ENCODE measurements around the gene AVEN. TPM values are rescaled to one million over a fixed set of nuclear protein-coding genes. Genes with fewer than 3 reads are reported as not detected.

AVEN gene
- total RNA-seq, 1 donor from 2014 or later, result 8.6 TPM

DNA sequence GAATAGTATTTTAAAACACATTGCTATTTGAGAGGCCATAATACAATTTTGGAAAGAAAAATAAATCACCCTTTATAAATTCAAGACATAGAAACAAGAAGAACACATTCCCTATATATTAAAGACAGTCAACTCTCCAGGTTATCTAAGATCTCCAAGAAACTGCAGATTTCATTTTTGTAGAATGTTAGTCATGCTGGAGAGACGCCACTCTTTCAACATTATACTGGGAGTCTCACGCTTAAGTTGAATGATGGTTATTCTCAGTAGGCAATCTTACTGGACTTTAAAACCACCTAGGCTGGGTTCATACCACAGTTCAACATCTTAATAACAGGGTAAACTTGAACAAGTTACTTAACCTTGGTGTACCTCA, 74.4 kb downstream of the AVEN start:
- no peak overlapping the region for H3K27ac Mint-ChIP-seq
- H3K9me3 Mint-ChIP-seq, result no peaks in the 10 kb centered on the region
- no peaks in the 10 kb centered on the region for H3K27me3 Mint-ChIP-seq (ENCODE audit: low read depth)
- H3K4me3 Mint-ChIP-seq, result no peak overlapping the region
- TF ChIP-seq, protein P1, sequence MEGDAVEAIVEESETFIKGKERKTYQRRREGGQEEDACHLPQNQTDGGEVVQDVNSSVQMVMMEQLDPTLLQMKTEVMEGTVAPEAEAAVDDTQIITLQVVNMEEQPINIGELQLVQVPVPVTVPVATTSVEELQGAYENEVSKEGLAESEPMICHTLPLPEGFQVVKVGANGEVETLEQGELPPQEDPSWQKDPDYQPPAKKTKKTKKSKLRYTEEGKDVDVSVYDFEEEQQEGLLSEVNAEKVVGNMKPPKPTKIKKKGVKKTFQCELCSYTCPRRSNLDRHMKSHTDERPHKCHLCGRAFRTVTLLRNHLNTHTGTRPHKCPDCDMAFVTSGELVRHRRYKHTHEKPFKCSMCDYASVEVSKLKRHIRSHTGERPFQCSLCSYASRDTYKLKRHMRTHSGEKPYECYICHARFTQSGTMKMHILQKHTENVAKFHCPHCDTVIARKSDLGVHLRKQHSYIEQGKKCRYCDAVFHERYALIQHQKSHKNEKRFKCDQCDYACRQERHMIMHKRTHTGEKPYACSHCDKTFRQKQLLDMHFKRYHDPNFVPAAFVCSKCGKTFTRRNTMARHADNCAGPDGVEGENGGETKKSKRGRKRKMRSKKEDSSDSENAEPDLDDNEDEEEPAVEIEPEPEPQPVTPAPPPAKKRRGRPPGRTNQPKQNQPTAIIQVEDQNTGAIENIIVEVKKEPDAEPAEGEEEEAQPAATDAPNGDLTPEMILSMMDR (IDR thresholded peaks at IDR 0.05; ENCODE audit: unreplicated experiment), result no peak
- H3K4me1 Mint-ChIP-seq, result peaks cover 13% of the 10 kb centered on the region
- H3K36me3 Mint-ChIP-seq, result no peaks in the 10 kb centered on the region
- no peak for DNase-seq (ENCODE audit: low spot score in 2 of 2, unreplicated experiment in 2 of 2)

DNA sequence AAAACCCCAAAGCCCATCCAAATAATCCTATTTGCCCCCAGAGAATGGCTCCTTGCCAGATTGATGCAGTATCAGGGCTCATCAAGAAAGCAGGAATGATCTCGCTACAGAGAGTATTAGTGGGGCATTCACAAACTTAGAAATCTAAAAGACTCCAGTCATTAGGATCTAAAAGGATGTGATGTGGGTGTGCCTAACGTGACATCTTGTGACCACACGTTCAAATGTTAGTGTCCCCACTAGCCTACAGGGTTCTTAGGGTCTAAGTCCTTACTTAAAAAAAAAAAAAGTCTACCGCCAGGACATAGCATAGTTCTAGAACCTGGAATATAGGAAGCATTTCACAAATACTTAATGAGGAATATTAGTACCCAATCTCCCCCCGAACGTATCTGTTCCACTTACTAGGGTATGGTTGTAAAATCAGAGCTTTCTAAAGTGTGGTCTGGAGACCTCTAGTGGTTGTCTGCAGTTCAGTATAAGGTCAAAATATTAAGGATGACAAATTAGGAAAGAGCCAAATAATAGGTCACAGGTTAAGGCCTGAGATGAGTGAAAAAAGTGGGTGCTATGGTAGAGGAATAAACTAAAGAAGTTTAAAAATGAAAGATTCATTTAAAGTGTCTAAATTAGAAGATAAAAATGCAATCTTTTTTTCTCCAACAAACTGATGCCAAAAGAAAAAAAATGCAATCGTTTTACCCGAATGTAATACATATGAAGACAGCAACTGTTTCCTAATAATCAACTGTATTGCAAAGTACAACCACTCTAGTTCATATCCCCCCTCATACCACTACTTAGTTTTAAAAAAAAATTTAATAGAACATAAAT, 75.0 kb downstream of the AVEN start:
- no peaks in the 10 kb centered on the region for H3K27me3 Mint-ChIP-seq (ENCODE audit: low read depth)
- H3K9me3 Mint-ChIP-seq, result no peaks in the 10 kb centered on the region
- DNase-seq (ENCODE audit: low spot score in 2 of 2, unreplicated experiment in 2 of 2), result no peak
- H3K4me1 Mint-ChIP-seq, result peaks cover 13% of the 10 kb centered on the region
- no peak overlapping the region for H3K4me3 Mint-ChIP-seq
- H3K36me3 Mint-ChIP-seq, result no peaks in the 10 kb centered on the region
- no peak overlapping the region for H3K27ac Mint-ChIP-seq
- TF ChIP-seq, protein P1 (IDR thresholded peaks at IDR 0.05; ENCODE audit: unreplicated experiment), result no peak

DNA sequence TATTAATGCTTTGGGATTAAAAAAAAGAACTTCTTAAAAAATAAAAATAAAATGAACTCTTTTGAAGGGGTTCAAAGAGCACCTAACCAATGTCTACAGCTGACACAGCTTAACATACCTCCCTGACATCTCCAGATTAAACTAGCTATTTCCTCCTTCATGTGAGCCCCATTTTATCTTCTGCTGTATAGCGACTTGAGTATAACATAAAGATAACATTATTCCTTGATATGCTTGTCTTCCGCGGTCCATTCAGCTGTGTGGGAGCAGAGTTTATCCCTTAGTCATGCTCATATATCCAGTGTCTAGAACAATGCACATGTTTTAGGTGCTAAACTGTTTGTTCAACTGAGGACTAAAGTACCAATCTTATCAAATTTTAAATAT, 78.5 kb downstream of the AVEN start:
- DNase-seq (ENCODE audit: low spot score in 2 of 2, unreplicated experiment in 2 of 2), result no peak
- Mint-ChIP-seq H3K9me3 (no peaks in the 10 kb centered on the region), H3K27me3 (ENCODE audit: low read depth) (no peaks in the 10 kb centered on the region), H3K27ac (no peak overlapping the region), H3K4me3 (no peak overlapping the region), H3K4me1 (peaks cover 4% of the 10 kb centered on the region), H3K36me3 (no peaks in the 10 kb centered on the region)
- TF ChIP-seq, protein P1 (IDR thresholded peaks at IDR 0.05; ENCODE audit: unreplicated experiment), result no peak

DNA sequence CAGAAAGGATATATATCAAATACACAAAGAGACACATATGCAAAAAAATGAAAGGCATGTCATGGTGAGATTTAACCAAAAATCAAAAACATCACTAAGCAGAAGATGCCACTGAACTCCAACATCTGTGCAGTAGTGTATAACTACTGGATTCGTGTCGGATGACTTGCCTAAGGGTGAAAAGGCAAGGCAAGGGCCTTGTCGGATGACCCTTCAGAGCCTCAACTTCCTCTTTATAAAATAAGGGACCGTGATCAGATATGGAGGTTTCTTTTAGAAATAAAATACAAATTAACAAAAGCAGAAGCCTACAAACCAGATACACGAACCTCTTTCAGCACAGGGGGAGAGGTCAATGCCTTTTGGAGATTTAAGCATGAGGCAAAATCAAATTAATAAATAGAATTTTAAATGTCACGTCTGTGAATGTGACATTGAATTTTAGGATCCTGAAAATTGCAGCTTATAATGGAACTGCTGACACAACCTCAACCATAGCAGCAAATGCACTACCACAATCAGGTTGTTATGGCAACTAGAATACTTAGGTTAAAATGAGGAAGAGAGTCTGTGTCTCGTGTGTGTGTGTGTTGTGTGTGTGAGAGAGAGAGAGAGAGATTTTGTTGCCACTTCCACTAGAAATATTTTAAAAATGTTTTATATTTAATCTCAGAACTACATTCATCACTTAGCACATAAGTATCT, 79.0 kb downstream of the AVEN start:
- TF ChIP-seq, protein P1 (IDR thresholded peaks at IDR 0.05; ENCODE audit: unreplicated experiment), result no peak
- H3K27ac Mint-ChIP-seq, result no peak overlapping the region
- H3K9me3 Mint-ChIP-seq, result no peaks in the 10 kb centered on the region
- DNase-seq (ENCODE audit: low spot score in 2 of 2, unreplicated experiment in 2 of 2), result no peak
- no peaks in the 10 kb centered on the region for H3K27me3 Mint-ChIP-seq (ENCODE audit: low read depth)
- no peaks in the 10 kb centered on the region for H3K36me3 Mint-ChIP-seq
- peaks cover 4% of the 10 kb centered on the region for H3K4me1 Mint-ChIP-seq
- no peak overlapping the region for H3K4me3 Mint-ChIP-seq

DNA sequence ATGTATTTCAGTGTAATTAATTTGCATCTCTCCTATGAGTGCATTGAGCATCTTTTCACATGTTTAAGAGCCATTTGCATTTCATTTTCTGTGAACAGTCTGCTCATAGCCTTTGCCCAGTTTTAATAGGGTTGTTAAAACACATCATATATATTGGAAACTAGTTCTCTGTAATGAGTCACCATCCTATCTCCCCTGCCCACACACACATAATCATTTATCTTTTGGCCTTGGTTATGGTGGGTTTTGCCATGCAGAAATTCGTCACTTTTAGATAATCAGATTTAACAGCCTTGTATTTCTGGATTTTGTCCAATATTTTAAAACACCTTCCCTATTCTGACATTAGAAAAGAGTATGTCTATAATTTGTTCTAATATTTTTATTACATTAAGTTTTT, 82.6 kb downstream of the AVEN start:
- Mint-ChIP-seq H3K4me1 (peaks cover 4% of the 10 kb centered on the region), H3K36me3 (no peaks in the 10 kb centered on the region), H3K4me3 (no peak overlapping the region), H3K9me3 (no peaks in the 10 kb centered on the region), H3K27me3 (ENCODE audit: low read depth) (no peaks in the 10 kb centered on the region), H3K27ac (no peak overlapping the region)
- TF ChIP-seq, protein P1 (IDR thresholded peaks at IDR 0.05; ENCODE audit: unreplicated experiment), result no peak
- no peak for DNase-seq (ENCODE audit: low spot score in 2 of 2, unreplicated experiment in 2 of 2)

Data from mesothelial cell of epicardium (in vitro differentiated cells).